Adipocyte (in vitro differentiated cells): Measurements from ENCODE around the gene BMPR1B.
A peak's percentile ranks its signal among the peaks of the same experiment; 100 is the strongest.

Experiments used
- DNase-seq: peaks from one replicate; pipeline ENCODE4 v3.0.0-alpha.2; 2015; ENCODE audit warnings: low read depth
- H3K27me3 ChIP-seq: replicated peaks from 2 replicates; pipeline ENCODE4 v1.7.0; 2013; ENCODE audit warnings: mild to moderate bottlenecking, low read length, moderate library complexity; ENCODE audit not compliant: control insufficient read depth, insufficient read depth
- H3K36me3 ChIP-seq: 2 replicates; pipeline ENCODE4 v1.7.0; 2013; ENCODE audit warnings: low read length, mild to moderate bottlenecking, moderate library complexity; ENCODE audit not compliant: control insufficient read depth, insufficient read depth, severe bottlenecking
- H3K4me1 ChIP-seq: 2 replicates; pipeline ENCODE4 v1.7.0; 2013; ENCODE audit warnings: mild to moderate bottlenecking, low read length, moderate library complexity; ENCODE audit not compliant: control insufficient read depth, insufficient read depth
- H3K4me3 ChIP-seq: 2 replicates; pipeline ENCODE4 v1.7.0; 2013; ENCODE audit warnings: mild to moderate bottlenecking, low read length, moderate library complexity
- H3K9ac ChIP-seq: 2 replicates; pipeline ENCODE4 v1.7.0; 2013; ENCODE audit warnings: mild to moderate bottlenecking, low read length, moderate library complexity
- H3K9me3 ChIP-seq: 2 replicates; pipeline ENCODE4 v1.7.0; 2013; ENCODE audit warnings: mild to moderate bottlenecking, low read length, moderate library complexity; ENCODE audit not compliant: control insufficient read depth

The BMPR1B gene

DNA sequence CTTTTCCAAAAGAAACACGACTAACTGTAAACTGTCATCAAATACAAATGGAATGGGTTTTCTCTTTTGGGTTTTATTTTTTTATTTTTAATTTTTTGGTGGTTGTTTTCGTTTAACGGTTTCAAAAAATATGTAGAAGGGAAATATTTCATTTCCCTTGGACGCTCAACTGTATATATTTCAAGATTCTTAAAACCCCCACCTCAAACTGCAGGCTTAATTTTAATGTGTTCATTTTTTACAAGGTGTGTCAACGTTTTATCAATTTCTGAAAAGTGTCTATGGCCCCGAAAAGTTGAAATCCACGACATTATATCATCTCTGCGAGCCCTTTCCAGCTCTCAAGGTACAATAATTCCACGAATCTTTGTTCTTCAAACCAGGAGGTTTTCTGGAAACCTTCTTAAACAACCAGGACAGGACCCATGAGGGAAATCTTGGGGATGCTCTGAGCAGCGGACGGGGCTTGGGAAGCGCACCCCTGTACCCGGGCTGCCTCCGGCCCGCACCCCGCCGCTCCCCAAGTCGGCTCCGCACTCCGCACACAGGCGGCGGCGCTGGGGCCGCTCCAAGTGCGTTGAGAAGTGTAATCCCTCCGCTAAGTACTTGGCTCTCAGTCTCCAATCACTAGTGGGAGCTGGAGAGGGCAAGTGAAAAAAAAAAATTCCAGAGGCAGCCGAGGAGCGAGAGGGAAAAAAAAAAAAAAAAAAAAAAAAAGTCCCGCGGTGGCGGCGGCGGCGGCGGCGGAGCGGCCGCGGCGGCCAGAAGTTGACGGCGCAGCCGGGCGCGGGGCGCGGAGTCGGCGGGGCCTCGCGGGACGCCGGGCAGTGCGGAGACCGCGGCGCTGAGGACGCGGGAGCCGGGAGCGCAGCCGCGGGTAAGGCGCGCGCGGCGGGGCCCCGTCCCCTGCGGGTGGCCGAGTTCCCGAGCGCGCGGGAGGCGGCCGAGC lies at the start of gene BMPR1B:
Gene BMPR1B, plus strand, starts transcription at position 764 of the 949 bp plus-strand sequence. CDS start 346,470 bp downstream, outside the sequence.
- peak within 1 kb of the TSS; percentile 87 for H3K9ac ChIP-seq
- peaks cover 7% of the 10 kb centered on the region for H3K4me1 ChIP-seq
- H3K4me3 ChIP-seq: peak within 1 kb of the TSS; percentile 92
- H3K36me3 ChIP-seq: no peaks in the 10 kb centered on the region
- DNase-seq: peak; percentile 83
- no peaks in the 10 kb centered on the region for H3K27me3 ChIP-seq
- no peaks in the 10 kb centered on the region for H3K9me3 ChIP-seq

DNA sequence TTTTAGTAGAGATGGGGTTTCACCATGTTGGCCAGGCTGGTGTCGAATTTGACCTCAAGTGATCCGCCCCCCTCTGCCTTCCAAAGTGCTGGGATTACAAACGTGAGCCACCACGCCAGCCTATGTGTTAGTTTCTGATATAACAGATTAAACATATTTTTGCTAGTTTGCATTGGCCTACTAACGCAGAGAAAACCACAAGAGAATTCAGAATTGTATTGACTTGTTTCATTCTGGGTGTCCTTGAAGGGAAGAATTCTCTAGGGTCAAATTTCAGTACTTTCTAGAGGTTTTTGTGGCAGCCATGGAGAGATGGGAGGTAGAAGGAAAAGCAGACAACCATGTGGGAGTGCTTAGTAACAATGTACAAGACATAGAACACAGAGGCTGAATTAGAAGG lies 46.1 kb upstream of the BMPR1B start:
- Histone ChIP-seq H3K9me3 (no peaks in the 10 kb centered on the region), H3K9ac (no peak overlapping the region), H3K4me3 (no peak overlapping the region), H3K36me3 (no peaks in the 10 kb centered on the region), H3K4me1 (peaks cover 10% of the 10 kb centered on the region), H3K27me3 (no peaks in the 10 kb centered on the region)
- peak; percentile 6 for DNase-seq

DNA sequence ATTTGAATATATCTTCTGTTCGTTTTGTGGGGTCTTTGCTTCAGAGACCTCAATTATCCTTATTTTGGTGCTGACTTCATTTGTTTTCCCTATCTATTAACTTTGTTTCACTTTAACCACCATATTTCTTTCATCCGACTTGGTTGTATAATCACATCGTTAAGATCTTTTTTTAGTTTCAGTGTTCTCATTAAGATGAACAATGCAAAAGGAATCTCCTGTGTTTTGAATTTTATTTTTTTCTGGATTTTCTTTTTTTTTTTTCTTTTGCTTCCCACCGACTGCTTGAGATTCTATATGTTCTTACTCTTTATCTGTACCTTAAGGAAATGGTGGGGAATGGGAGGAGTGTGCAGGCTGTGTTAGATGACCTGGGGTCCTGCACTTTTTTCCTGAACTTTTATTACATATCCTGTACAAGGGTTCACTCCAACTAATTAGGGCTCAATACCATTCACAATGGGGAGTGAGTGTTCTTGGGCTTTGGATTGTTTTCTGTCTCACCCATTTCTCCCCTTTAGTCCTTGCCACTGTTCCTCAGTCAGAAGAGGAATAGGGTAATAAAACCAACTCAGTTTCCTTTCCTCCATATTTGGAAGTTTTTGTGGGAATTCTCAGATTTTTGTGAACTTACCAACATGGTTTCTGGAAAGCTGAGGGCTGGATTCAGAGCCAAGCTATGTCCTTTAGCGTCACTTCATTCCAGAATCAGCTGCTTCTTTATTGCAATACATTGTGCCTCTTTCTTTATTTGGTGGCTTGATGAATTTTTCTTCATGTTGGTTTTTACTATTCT lies 43.2 kb upstream of the BMPR1B start:
- peak overlapping the region; percentile 52 for H3K9ac ChIP-seq
- no peaks in the 10 kb centered on the region for H3K36me3 ChIP-seq
- H3K27me3 ChIP-seq: no peaks in the 10 kb centered on the region
- peak overlapping the region; percentile 5 for H3K4me3 ChIP-seq
- DNase-seq: peak; percentile 59
- H3K4me1 ChIP-seq: peaks cover 10% of the 10 kb centered on the region
- no peaks in the 10 kb centered on the region for H3K9me3 ChIP-seq

DNA sequence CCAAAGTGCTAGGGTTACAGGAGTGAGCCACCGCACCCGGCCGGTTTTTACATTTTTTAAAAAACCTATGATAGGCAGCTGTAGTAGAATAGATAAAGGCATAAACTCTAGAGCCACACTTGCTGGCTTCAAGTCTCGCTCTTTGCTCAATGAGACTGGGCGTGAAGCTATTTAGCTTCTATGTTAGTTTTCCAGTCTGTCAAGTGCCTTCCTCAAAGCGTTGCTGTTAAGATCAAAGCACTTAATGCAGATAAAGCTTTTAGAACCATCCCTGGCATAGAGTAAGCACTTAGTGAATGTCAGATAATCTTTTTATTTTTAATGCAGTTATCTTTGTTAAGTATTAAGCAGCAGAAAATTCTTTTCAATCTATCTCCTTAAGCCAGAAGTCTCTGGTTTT lies 42.0 kb upstream of the BMPR1B start:
- Histone ChIP-seq H3K36me3 (no peaks in the 10 kb centered on the region), H3K9me3 (no peaks in the 10 kb centered on the region), H3K27me3 (no peaks in the 10 kb centered on the region), H3K4me1 (peaks cover 10% of the 10 kb centered on the region), H3K4me3 (no peak overlapping the region), H3K9ac (no peak overlapping the region)
- no peak for DNase-seq

DNA sequence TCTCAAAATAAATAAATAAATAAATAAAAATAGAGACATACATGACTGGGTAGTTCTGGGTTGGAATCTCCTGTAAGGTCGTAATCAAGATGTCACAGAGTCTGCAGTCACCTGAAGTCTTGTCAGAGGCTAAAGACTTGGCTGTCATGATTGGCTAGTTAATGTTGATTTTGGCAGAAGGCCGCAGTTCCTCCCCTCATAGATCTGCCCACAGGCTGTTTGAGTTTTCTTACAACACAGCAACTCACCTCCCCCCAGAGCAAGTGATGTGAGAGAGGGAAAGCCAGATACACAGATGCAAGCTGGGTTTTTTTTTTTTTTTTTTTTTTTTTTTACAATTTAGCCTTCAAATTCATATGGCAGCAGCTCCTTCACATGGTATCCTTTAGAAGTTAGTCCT lies 36.4 kb upstream of the BMPR1B start:
- no peaks in the 10 kb centered on the region for H3K36me3 ChIP-seq
- H3K4me1 ChIP-seq: no peaks in the 10 kb centered on the region
- H3K9me3 ChIP-seq: no peaks in the 10 kb centered on the region
- no peaks in the 10 kb centered on the region for H3K27me3 ChIP-seq
- H3K9ac ChIP-seq: no peak overlapping the region
- no peak for DNase-seq
- H3K4me3 ChIP-seq: no peak overlapping the region

DNA sequence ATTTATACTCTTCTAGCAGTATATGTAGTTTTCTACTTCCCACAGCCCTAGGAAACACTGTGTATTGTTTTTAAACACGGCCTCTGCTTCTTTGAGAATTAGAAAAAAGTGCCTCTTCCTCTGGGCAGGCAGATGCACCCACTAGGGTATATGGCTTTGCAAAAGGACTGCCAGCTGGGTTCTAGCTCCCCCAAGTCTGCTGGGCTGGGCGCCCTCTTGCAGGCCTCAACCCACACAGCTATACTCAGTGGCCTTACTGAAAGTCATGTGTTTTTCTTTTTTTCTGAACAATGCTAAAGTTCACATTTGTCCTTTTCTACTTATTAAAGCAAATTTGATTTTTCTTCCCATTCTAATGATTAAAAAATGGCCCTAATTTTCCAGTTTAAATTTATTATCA lies 35.5 kb upstream of the BMPR1B start:
- no peak for DNase-seq
- Histone ChIP-seq H3K4me3 (no peak overlapping the region), H3K9me3 (no peaks in the 10 kb centered on the region), H3K4me1 (no peaks in the 10 kb centered on the region), H3K36me3 (no peaks in the 10 kb centered on the region), H3K27me3 (no peaks in the 10 kb centered on the region), H3K9ac (no peak overlapping the region)

DNA sequence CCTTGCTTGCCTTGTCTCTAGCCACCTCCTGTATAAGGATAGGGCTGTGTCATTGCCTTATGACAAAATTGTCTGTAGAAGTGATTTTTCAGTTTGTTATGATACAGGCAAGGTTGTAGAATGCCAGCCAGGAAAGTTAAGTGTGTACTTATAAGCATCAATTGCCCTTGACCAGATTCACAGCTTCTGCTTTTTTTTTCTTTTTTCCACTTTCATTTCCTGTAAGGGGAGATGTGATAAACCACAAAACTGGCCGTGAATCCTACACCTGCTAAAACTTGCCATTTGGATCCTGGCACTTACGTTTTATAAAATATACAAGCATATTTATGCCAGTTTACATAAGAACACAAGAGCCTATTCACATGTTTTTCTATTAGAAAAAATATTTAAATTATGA lies 35.0 kb upstream of the BMPR1B start:
- Histone ChIP-seq H3K9ac (no peak overlapping the region), H3K36me3 (no peaks in the 10 kb centered on the region), H3K9me3 (no peaks in the 10 kb centered on the region), H3K27me3 (no peaks in the 10 kb centered on the region), H3K4me3 (no peak overlapping the region), H3K4me1 (no peaks in the 10 kb centered on the region)
- no peak for DNase-seq

DNA sequence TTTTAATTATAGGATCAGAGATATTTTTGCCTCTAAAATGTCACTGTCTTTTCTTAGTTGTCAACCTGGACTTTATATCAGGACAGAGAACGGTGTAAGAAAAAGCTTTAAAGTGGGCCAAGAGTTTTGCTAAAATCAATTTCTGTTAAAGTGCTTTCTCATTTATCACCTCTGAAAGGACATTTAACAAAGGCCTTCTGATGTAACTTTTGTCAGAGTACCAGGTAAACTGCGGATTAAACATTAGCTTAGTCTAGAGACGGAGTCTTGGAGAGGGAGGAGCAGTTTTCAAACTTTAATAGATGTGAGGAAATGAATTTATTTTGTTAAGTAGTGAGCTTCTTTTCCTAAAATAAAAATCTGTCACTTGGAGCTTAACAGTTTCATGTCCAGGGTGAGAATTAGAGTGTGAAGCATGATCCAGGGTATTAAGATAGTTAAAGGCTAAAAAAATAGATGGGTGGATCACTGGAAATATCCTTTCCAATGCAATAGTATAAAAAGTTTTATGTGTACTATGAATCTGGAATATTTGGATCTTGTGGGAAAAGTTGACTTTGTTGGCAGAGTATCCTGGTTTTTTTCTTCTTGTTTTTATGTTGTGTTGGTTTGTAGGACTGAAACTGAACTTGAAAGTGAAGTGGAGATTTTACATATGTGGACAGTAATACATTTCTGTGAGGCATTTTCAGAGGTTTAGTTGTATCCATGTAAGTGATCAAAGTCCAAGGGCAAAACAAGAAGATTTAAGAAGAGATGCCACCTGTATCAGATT lies 33.6 kb upstream of the BMPR1B start:
- Histone ChIP-seq H3K9me3 (no peaks in the 10 kb centered on the region), H3K36me3 (no peaks in the 10 kb centered on the region), H3K4me3 (no peak overlapping the region), H3K27me3 (no peaks in the 10 kb centered on the region), H3K4me1 (no peaks in the 10 kb centered on the region), H3K9ac (no peak overlapping the region)
- DNase-seq: no peak

DNA sequence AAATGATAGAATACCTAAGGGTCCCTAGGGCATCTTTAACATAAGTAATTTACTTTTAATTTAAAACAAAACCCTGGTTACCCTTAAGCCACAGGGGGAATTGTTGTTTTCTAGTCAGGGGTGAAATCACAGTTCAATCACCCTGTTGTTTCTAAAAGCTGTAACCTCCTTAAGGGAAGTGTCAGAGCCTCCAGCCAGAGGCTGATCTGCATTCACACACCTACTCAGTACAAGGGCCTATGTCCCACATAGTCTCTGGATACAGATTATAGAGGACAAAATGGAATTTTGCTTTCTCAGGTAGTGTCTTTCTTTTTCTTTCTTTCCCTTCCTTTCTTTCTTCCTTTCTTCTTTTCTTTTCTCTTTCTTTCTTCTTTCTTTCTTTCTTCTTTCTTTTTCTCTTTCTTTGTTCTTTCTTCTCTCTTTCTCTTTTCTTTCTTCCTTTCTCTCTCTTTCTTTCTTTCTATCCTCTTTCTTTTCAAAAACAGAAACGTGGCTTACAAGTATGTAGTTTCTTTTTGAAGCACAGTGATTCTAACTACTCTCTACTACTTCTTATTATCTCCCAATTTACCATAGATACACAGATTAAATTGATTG lies 31.1 kb upstream of the BMPR1B start:
- DNase-seq: no peak
- Histone ChIP-seq H3K36me3 (no peaks in the 10 kb centered on the region), H3K9me3 (no peaks in the 10 kb centered on the region), H3K4me3 (no peak overlapping the region), H3K4me1 (no peaks in the 10 kb centered on the region), H3K27me3 (no peaks in the 10 kb centered on the region), H3K9ac (no peak overlapping the region)

DNA sequence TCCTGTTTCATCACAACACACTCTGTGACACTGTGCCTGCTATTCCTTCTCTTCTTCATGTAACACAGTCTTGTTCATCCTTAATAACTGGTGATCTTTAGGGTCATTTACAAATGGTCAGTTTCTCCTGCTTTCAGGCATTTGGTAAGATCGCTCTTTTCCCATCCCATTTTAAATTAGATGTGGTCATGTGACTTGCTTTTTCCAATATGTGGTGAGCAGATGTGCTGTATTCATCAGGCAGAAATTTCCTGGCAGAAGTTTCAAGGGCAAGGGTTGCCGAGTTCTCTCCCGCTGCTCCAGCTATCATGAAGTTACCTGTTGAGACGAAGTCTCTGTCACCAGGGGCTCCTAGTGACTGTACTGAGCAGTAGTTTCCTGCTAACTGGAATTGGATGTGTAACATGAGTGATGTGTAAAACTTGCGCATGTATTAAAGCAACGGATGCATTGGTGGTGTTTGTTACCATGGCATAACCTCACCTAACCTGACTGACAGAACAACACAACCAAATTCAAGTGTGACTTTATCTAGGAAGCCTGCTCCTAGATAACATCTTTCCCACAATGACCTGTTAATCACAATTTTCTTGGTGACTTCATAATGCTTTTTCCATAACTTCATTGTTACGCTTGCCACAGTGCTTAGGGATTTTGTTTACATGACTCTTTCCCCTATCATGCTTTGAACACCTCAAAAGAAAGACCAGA lies 29.5 kb upstream of the BMPR1B start:
- Histone ChIP-seq H3K36me3 (no peaks in the 10 kb centered on the region), H3K9me3 (no peaks in the 10 kb centered on the region), H3K9ac (no peak overlapping the region), H3K27me3 (no peaks in the 10 kb centered on the region), H3K4me3 (no peak overlapping the region), H3K4me1 (no peaks in the 10 kb centered on the region)
- DNase-seq: no peak
